ENCODE measurements around the gene MUL1. TPM values are rescaled to one million over a fixed set of nuclear protein-coding genes. Genes with fewer than 3 reads are reported as not detected.

The MUL1 gene
- total RNA-seq, 4 donors from 2014 or later, result 24.5 to 71.3 (median 42.7) TPM

GRCh38 chr1:20491866-20492265 lies 16.1 kb downstream of the MUL1 start:
- TF ChIP-seq CTCF (IDR thresholded peaks at IDR 0.05) (no peak), EP300 (IDR thresholded peaks at IDR 0.05) (no peak), POLR2A (IDR thresholded peaks at IDR 0.05; ENCODE audit: low read depth) (no peak), POLR2AphosphoS5 (IDR thresholded peaks at IDR 0.05) (no peak)
- Histone ChIP-seq H3K9me3 (no peaks in the 10 kb centered on the region), H3K4me1 (peaks cover 11 to 27% (median 25%) of the 10 kb centered on the region in 4 donors), H3K4me3 (no peak overlapping the region), H3K27me3 (peaks cover 0 to 2% (median 0%) of the 10 kb centered on the region in 4 donors), H3K36me3 (peaks cover 0 to 3% (median 2%) of the 10 kb centered on the region in 4 donors), H3K27ac (replicated peaks in 1 of 4) (no peak overlapping the region)
- intact Hi-C loops (cut with DNase I), result loop anchor here (5.0 kb wide), 2 partner anchors 130 to 575 kb away; no protein-coding TSS in a partner anchor
- WGBS, result 85% methylated on average over 2 of the region's 7 CpGs
- DNase-seq (ENCODE audit: extremely low spot score), result no peak

DNA sequence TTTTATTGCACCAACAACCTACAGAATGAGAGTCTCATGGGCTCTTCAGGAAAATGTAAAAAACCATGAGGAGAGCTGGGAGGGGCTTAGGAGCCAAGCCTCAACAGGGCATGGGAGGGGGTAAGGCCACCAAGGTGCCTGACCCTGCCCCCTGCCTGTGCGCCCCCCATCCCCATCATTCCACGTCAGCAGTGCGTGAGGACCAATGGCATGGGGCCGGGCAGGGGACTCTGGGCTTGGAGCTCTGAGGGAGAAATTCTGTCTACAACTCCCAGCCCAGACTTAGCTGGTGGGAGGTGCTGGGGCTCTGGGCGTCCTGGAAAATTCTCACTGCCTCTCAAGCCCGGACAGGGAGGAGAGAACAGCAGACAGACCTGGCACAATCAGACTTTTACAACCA lies 16.8 kb downstream of the MUL1 start:
- H3K27me3 ChIP-seq, result peaks cover 0 to 9% (median 0%) of the 10 kb centered on the region in 4 donors
- no peak overlapping the region for H3K4me3 ChIP-seq
- no peak overlapping the region for H3K27ac ChIP-seq (replicated peaks in 1 of 4)
- H3K36me3 ChIP-seq, result no peaks in the 10 kb centered on the region
- intact Hi-C loops (cut with DNase I), result loop anchor here (5.0 kb wide), 2 partner anchors 129 to 574 kb away; no protein-coding TSS in a partner anchor
- H3K4me1 ChIP-seq, result peaks cover 15 to 34% (median 32%) of the 10 kb centered on the region in 4 donors
- WGBS, result 48% methylated on average over 3 of the region's 6 CpGs
- no peak for TF ChIP-seq CTCF (IDR thresholded peaks at IDR 0.05)
- no peak for TF ChIP-seq POLR2AphosphoS5 (IDR thresholded peaks at IDR 0.05)
- TF ChIP-seq POLR2A (IDR thresholded peaks at IDR 0.05; ENCODE audit: low read depth), result no peak
- TF ChIP-seq EP300 (IDR thresholded peaks at IDR 0.05), result no peak
- DNase-seq (ENCODE audit: extremely low spot score), result no peak
- H3K9me3 ChIP-seq, result no peaks in the 10 kb centered on the region

GRCh38 chr1:20487236-20487590 lies 20.7 kb downstream of the MUL1 start:
- intact Hi-C loops (cut with DNase I), result no loop called here
- no peak for TF ChIP-seq POLR2A (IDR thresholded peaks at IDR 0.05; ENCODE audit: low read depth)
- no peak for TF ChIP-seq EP300 (IDR thresholded peaks at IDR 0.05)
- no peak for TF ChIP-seq POLR2AphosphoS5 (IDR thresholded peaks at IDR 0.05)
- no peak for TF ChIP-seq CTCF (IDR thresholded peaks at IDR 0.05)
- Histone ChIP-seq H3K27ac (replicated peaks in 1 of 4) (peak overlapping the region; percentile 92 to 96 (median 94)), H3K4me1 (peaks cover 17 to 48% (median 42%) of the 10 kb centered on the region in 4 donors), H3K4me3 (peak overlapping the region; percentile 66 to 89 (median 74)), H3K9me3 (no peaks in the 10 kb centered on the region), H3K27me3 (peaks cover 0 to 30% (median 2%) of the 10 kb centered on the region in 4 donors), H3K36me3 (no peaks in the 10 kb centered on the region)
- DNase-seq (ENCODE audit: extremely low spot score), result no peak
- WGBS, result 24% methylated on average over 4 of the region's 4 CpGs

DNA sequence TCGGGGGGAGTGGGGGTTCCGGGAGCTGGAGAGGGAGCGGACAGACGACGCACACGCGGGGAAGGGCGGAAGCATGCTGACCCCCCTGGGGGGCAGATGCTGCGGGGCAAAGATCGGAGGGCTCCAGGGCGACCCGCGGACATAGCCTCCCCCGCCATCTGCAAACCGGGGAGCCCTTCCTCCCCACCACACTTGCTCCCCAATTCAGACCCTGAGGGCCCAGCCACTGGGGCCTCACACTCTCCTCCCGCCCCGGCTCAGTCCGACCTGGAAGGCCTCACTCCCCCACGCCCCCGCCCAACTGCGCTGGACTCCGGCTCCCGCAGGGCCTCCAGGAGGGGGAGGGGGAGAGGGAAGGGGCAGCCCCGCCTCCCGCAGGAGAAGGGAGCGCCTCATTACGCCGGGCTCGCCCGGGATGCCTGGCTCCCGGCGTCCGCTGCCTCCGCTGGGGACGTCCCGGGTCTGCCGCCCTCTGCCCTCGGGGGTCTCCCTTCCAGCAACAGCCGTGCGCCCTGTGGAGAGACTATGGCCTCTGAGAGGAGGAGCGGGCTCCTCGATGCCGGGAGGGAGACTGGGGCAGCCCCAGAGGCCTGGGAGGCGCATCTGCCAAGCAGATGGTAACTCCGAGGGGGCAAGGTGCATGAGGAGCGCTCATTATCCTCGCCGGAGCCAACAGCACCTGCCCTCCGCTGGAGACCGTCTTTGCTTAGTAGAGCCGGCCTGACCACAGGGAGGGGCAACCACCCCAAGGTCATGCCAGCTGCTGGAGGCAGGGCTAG lies 21.3 kb downstream of the MUL1 start:
- Histone ChIP-seq H3K27ac (replicated peaks in 1 of 4) (peak overlapping the region; percentile 92 to 96 (median 94)), H3K27me3 (peaks cover 0 to 30% (median 2%) of the 10 kb centered on the region in 4 donors), H3K4me3 (peak overlapping the region; percentile 66 to 89 (median 74)), H3K36me3 (no peaks in the 10 kb centered on the region), H3K9me3 (no peaks in the 10 kb centered on the region), H3K4me1 (peaks cover 17 to 52% (median 47%) of the 10 kb centered on the region in 4 donors)
- TF ChIP-seq POLR2AphosphoS5 (IDR thresholded peaks at IDR 0.05), result peak; percentile 49 to 54
- no peak for TF ChIP-seq EP300 (IDR thresholded peaks at IDR 0.05)
- WGBS, result 30% methylated on average over 2 of the region's 51 CpGs
- intact Hi-C loops (cut with DNase I), result no loop called here
- no peak for DNase-seq (ENCODE audit: extremely low spot score)
